ENCODE results near the gene POLR3A.

The POLR3A gene

DNA sequence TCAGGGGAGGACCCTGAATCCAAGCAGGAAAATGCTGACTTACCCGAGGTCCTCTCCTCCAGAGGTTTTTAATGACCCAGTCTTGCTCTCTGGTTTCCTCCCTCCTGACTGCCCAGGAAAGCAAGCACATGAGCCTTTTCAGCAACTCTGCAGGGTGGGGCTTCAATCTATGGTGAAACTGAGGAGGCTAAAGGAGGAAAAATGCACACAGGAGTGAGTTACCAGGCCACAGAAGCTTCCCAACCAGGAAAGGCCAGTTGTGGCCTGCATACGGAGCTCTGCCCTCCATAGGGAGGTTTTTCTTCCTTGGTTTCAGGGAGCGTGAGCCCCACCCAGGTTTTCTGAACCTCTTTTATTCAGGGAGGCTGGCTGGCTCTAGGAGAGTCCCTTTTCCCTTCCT lies 88.7 kb downstream of the POLR3A start:
- TF ChIP-seq, protein P1, sequence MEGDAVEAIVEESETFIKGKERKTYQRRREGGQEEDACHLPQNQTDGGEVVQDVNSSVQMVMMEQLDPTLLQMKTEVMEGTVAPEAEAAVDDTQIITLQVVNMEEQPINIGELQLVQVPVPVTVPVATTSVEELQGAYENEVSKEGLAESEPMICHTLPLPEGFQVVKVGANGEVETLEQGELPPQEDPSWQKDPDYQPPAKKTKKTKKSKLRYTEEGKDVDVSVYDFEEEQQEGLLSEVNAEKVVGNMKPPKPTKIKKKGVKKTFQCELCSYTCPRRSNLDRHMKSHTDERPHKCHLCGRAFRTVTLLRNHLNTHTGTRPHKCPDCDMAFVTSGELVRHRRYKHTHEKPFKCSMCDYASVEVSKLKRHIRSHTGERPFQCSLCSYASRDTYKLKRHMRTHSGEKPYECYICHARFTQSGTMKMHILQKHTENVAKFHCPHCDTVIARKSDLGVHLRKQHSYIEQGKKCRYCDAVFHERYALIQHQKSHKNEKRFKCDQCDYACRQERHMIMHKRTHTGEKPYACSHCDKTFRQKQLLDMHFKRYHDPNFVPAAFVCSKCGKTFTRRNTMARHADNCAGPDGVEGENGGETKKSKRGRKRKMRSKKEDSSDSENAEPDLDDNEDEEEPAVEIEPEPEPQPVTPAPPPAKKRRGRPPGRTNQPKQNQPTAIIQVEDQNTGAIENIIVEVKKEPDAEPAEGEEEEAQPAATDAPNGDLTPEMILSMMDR (IDR thresholded peaks at IDR 0.05; ENCODE audit: low read length, missing control alignments), result no peak
- no peak overlapping the region for H3K4me3 ChIP-seq (replicated peaks; ENCODE audit: low read depth, low read length)
- DNase-seq (ENCODE audit: low read depth), result no peak

GRCh38 chr10:77940225-77940624 lies 89.1 kb downstream of the POLR3A start:
- DNase-seq (ENCODE audit: low read depth), result no peak
- TF ChIP-seq, protein P1 (IDR thresholded peaks at IDR 0.05; ENCODE audit: low read length, missing control alignments), result no peak
- H3K4me3 ChIP-seq (replicated peaks; ENCODE audit: low read depth, low read length), result no peak overlapping the region

- H3K4me3 ChIP-seq (replicated peaks; ENCODE audit: low read depth, low read length), result no peak overlapping the region
- TF ChIP-seq, protein P1 (IDR thresholded peaks at IDR 0.05; ENCODE audit: low read length, missing control alignments), result no peak
- peak; percentile 90 for DNase-seq (ENCODE audit: low read depth)
Observed at GRCh38 chr10:77939561-77940001, 89.7 kb downstream of the POLR3A start.

DNA sequence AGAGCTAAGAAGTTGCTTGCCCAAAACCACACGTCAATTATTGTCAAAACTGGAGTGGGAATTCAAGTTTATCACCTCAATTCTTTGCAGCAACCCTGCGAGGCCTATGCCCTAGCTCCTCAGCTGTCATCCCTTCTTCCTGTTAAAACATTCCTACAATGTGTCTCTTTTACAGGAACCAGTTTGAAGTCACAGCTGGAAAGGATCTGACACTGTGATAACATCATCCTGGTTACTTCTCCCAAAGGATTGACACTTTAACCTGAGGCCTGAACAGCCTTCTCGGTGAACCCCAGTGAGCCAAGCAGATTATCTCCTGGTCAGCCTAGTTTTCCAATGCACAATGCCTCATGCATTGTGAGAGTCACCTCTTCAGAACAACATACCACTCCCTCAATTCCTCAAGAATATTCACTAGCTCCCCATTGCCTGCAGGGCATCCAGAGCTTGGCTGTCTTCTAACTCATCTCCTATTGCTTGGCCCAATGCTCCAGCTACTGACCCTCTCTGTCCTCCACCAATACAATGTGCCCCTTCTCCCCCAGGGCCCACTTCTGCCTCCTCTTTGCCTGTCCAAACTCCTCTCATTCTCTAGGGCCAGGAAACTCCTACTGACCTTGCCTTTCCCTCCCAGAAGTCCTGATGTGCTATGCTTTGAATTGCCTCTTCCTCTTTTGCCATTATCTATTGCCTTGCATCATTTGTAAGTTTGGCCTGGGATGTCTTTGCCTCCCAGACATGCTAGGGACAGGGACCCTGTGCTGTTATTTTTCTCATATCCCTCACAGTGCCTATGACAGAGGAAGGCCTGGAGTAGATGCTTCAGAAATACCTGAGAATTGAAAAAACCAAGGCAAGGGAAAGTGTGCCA lies 92.4 kb downstream of the POLR3A start:
- no peak for DNase-seq (ENCODE audit: low read depth)
- TF ChIP-seq, protein P1 (IDR thresholded peaks at IDR 0.05; ENCODE audit: low read length, missing control alignments), result no peak
- H3K4me3 ChIP-seq (replicated peaks; ENCODE audit: low read depth, low read length), result no peak overlapping the region

DNA sequence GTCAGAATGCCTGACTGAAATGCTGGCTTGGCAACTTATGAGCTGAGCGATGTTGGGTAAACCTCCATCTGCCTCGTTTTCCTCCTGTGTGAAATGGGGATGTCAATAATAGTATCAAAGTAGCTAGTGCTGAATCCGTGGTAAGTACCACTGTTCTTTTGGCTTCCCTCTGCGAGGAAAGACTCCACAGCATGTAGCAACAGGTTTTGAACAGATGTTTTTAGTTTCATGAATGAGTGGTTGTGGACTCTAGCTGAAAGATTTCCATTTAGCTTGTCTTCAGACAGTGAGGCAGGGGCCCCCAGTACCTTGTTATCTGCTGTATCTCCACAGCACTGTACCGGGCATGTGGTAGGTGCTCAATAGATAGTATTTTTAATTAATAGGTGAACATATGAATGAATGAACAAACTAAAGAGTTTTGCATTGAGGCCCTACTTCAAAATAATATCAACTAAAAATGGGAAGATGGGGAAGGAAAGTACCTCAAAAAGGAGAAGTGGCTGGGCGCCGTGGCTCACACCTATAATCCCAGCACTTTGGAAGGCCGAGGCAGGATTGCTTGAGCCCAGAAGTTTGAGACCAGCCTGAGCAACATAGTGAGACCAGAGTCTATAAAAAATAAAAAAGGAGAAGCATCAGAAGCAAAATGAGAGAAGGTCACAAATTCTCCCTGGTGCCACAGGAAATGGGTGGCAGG lies 97.1 kb downstream of the POLR3A start:
- H3K4me3 ChIP-seq (replicated peaks; ENCODE audit: low read depth, low read length), result no peak overlapping the region
- TF ChIP-seq, protein P1 (IDR thresholded peaks at IDR 0.05; ENCODE audit: low read length, missing control alignments), result no peak
- no peak for DNase-seq (ENCODE audit: low read depth)

DNA sequence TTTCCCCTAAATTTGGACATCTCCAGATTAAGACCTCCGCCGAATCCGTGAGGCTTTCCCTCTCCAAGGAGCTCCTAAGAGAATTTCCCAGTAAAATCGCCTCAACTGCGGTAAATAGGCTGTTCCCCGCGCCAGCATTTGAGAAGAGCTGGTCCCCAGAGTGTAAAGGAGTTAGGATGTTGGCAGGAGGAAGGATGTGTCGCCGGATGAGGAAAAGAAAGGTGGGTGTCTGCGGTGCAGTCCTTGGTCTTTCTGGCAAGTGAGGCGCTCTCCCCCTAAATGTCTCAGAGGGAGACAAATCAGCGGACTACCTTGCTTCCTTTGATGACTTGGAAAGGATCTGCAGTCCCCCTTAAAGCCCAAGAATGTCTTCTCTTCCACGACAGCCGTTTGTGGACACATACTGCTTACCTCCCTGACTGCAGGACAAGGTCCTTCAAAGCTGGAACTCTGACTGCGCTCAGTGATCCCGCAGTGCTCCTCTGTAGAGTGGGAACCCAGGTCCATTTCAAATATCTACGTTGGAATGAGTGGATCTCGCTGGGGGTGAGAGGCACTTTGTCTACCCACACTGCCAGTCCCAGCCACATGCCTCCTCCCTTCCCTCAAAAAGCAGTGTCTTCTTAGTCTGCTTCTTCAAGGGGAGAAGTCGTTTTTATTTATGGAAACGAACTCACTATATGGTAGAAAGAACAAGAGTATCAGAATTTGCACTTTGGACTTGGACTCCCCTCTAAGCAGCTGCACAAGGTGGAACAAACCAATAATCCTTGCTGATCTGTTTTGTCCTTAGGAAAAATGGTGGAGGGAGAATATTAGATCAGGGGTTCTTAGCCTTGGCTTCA lies 101.7 kb downstream of the POLR3A start:
- no peak for DNase-seq (ENCODE audit: low read depth)
- TF ChIP-seq, protein P1 (IDR thresholded peaks at IDR 0.05; ENCODE audit: low read length, missing control alignments), result no peak
- peak overlapping the region; percentile 71 for H3K4me3 ChIP-seq (replicated peaks; ENCODE audit: low read depth, low read length)

Measured in fibroblast of pulmonary artery (primary cell).